Fibroblast of pulmonary artery (primary cell): Measurements from ENCODE around the gene ACSL6.

Source experiments
- DNase-seq: peaks from one replicate; pipeline ENCODE4 v3.0.0-alpha.2; 2010; ENCODE audit warnings: low read depth
- H3K4me3 ChIP-seq: replicated peaks from 2 replicates; pipeline ENCODE4 v1.5.1; 2011; ENCODE audit warnings: low read depth, mild to moderate bottlenecking, control low read depth, low read length, moderate library complexity
- TF ChIP-seq, protein P1 (sequence below): IDR thresholded peaks from 2 replicates; pipeline ENCODE4 v1.5.1; 2011; ENCODE audit warnings: mild to moderate bottlenecking, control low read depth, low read length, inconsistent platforms; ENCODE audit errors: missing control alignments

ACSL6 gene

DNA sequence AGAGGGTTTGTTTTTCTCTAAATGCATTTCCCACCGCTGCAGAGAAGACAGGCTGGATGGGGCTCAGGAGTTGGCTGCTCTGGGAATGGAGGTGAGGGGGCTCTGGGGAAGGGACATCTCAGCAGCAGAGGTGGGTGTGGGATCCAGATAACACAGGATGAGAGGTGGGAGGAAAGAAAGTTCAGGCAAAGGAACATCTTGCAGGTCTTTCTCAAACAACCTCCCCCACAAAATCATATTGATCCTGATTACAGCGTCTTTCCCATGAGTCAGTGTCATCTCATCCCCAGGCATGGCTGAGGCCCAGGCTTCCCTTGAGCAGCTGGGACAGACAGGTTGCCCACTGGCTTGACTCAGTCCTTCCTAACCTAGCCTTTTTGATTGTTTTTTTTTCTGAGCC is 11.3 kb upstream of the ACSL6 start:
- TF ChIP-seq, protein P1, sequence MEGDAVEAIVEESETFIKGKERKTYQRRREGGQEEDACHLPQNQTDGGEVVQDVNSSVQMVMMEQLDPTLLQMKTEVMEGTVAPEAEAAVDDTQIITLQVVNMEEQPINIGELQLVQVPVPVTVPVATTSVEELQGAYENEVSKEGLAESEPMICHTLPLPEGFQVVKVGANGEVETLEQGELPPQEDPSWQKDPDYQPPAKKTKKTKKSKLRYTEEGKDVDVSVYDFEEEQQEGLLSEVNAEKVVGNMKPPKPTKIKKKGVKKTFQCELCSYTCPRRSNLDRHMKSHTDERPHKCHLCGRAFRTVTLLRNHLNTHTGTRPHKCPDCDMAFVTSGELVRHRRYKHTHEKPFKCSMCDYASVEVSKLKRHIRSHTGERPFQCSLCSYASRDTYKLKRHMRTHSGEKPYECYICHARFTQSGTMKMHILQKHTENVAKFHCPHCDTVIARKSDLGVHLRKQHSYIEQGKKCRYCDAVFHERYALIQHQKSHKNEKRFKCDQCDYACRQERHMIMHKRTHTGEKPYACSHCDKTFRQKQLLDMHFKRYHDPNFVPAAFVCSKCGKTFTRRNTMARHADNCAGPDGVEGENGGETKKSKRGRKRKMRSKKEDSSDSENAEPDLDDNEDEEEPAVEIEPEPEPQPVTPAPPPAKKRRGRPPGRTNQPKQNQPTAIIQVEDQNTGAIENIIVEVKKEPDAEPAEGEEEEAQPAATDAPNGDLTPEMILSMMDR, result no peak
- no peak overlapping the region for H3K4me3 ChIP-seq
- no peak for DNase-seq

- no peak for DNase-seq
- TF ChIP-seq, protein P1, result no peak
- no peak overlapping the region for H3K4me3 ChIP-seq
Observed at GRCh38 chr5:132021654-132022053, 10.2 kb upstream of the ACSL6 start.

- no peak for DNase-seq
- TF ChIP-seq, protein P1, result no peak
- no peak overlapping the region for H3K4me3 ChIP-seq
Observed at GRCh38 chr5:132020568-132021339, 9.3 kb upstream of the ACSL6 start.

- no peak for DNase-seq
- no peak overlapping the region for H3K4me3 ChIP-seq
- TF ChIP-seq, protein P1, result no peak
Observed at GRCh38 chr5:132019857-132020555, 8.5 kb upstream of the ACSL6 start.

- TF ChIP-seq, protein P1, result no peak
- no peak overlapping the region for H3K4me3 ChIP-seq
- DNase-seq, result no peak
Observed at GRCh38 chr5:132019337-132019736, 7.9 kb upstream of the ACSL6 start.

- TF ChIP-seq, protein P1, result no peak
- no peak overlapping the region for H3K4me3 ChIP-seq
- no peak for DNase-seq
Observed at GRCh38 chr5:132017738-132018625, 6.5 kb upstream of the ACSL6 start.
